Tongue (tissue), 2 donors: ENCODE data around the gene CFAP77. TPM values are rescaled to one million over a fixed set of nuclear protein-coding genes. Genes with fewer than 3 reads are reported as not detected.
A peak's percentile ranks its signal among the peaks of the same experiment; 100 is the strongest.

Experiments
- DNase-seq: peaks from one replicate; pipeline ENCODE4 v3.0.0-alpha.2; 2015
- total RNA-seq: library from RNA; depleted of rRNA; stranded (reverse); fragments of >200 nt; gene quantifications from one replicate; pipeline ENCODE4 v1.2.3, GENCODE V29; 2014

Gene CFAP77
- total RNA-seq, 1 donor from 2014 or later: not detected

GRCh38 chr9:132408521-132408920 is 1.5 kb upstream of the CFAP77 start:
- DNase-seq: no peak

GRCh38 chr9:132410642-132411041 is 631 bp downstream of the CFAP77 start:
- no peak for DNase-seq

GRCh38 chr9:132411091-132411508 is 1.1 kb downstream of the CFAP77 start:
- peak; percentile 36 for DNase-seq

- no peak for DNase-seq
These were observed 2.1 kb downstream of the CFAP77 start for GRCh38 chr9:132412089-132412488.

- DNase-seq: no peak
These were observed 3.9 kb downstream of the CFAP77 start for GRCh38 chr9:132413926-132414325.

GRCh38 chr9:132414731-132415130 is 4.7 kb downstream of the CFAP77 start:
- no peak for DNase-seq

GRCh38 chr9:132415181-132415580 is 5.2 kb downstream of the CFAP77 start:
- no peak for DNase-seq

GRCh38 chr9:132418726-132419363 is 8.8 kb downstream of the CFAP77 start:
- no peak for DNase-seq

- DNase-seq: no peak
These were observed 12.6 kb downstream of the CFAP77 start for GRCh38 chr9:132422574-132422973.

GRCh38 chr9:132423503-132423902 is 13.5 kb downstream of the CFAP77 start:
- DNase-seq: no peak

GRCh38 chr9:132424857-132425674 is 15.1 kb downstream of the CFAP77 start:
- no peak for DNase-seq

- no peak for DNase-seq
These were observed 15.7 kb downstream of the CFAP77 start for GRCh38 chr9:132425675-132426062.

GRCh38 chr9:132426639-132427414 is 16.8 kb downstream of the CFAP77 start:
- DNase-seq: no peak

- DNase-seq: no peak
These were observed 21.0 kb downstream of the CFAP77 start for GRCh38 chr9:132430998-132431397.

GRCh38 chr9:132434881-132435280 is 24.9 kb downstream of the CFAP77 start:
- DNase-seq: no peak

- DNase-seq: no peak
These were observed 29.1 kb downstream of the CFAP77 start for GRCh38 chr9:132439153-132439552.

GRCh38 chr9:132440735-132441134 is 30.7 kb downstream of the CFAP77 start:
- no peak for DNase-seq

- no peak for DNase-seq
These were observed 31.4 kb downstream of the CFAP77 start for GRCh38 chr9:132441404-132441803.

- no peak for DNase-seq
These were observed 34.1 kb downstream of the CFAP77 start for GRCh38 chr9:132443951-132444607.

GRCh38 chr9:132446887-132447286 is 36.9 kb downstream of the CFAP77 start:
- no peak for DNase-seq

GRCh38 chr9:132447346-132447745 is 37.3 kb downstream of the CFAP77 start:
- DNase-seq: no peak

- no peak for DNase-seq
These were observed 37.9 kb downstream of the CFAP77 start for GRCh38 chr9:132447902-132448301.

GRCh38 chr9:132451276-132451675 is 41.3 kb downstream of the CFAP77 start:
- no peak for DNase-seq
